Endothelial cell of umbilical vein (primary cell): Measurements from ENCODE around the gene HYAL1. TPM values are rescaled to one million over a fixed set of nuclear protein-coding genes. Genes with fewer than 3 reads are reported as not detected.

Experiments
- BruUV-seq: library from RNA; stranded (reverse); fragments of 400-500 nt; replicated peaks from 2 replicates; lab custom pipeline; 2021; lab: Mats Ljungman, UMichigan
- CTCF ChIA-PET: fragments of 300-600, 350-600 bp; sonication (Branson Sonifier 250); formaldehyde crosslinking; loops from one replicate; lab custom pipeline; 2021; ENCODE audit warnings: antibody characterized with exemption, inconsistent platforms; lab: Charles Lee
- POLR2A ChIA-PET: fragments of 300-600, 350-600 bp; sonication (Branson Sonifier 250); formaldehyde crosslinking; loops from one replicate; lab custom pipeline; 2021; ENCODE audit warnings: antibody characterized with exemption, inconsistent platforms; lab: Charles Lee
- DNase-seq: peaks from one replicate; pipeline ENCODE4 v3.0.0-alpha.2; 2011; ENCODE audit warnings: low read depth, low spot score
- FAIRE-seq: peaks from 2 replicates; lab custom pipeline; 2011; peaks lifted over from hg19 to GRCh38; lab: Jason Lieb, UNC
- H2AFZ ChIP-seq: 2 replicates; pipeline ENCODE4 v1.6.0; 2012; ENCODE audit warnings: low read depth, low read length, control low read depth, inconsistent platforms
- H3K27ac ChIP-seq: 2 replicates; pipeline ENCODE4 v1.5.1; 2011; ENCODE audit warnings: low read depth, mild to moderate bottlenecking, control low read depth, low read length, moderate library complexity; ENCODE audit not compliant: insufficient read depth
- H3K27me3 ChIP-seq, 2 experiments: 2 replicates each; pipeline versions ENCODE4 v1.6.0 to v1.6.1; 2011; ENCODE audit warnings: low read length in 2 of 2, mixed read lengths in 1 of 2; ENCODE audit not compliant: control insufficient read depth in 2 of 2, insufficient read depth in 2 of 2
- H3K36me3 ChIP-seq, 2 experiments: 2 replicates in 1 of 2; 3 replicates in 1 of 2; pipeline ENCODE4 v1.5.1; 2011; ENCODE audit warnings: low read length in 2 of 2, mild to moderate bottlenecking in 1 of 2, moderate library complexity in 1 of 2; ENCODE audit not compliant: control insufficient read depth in 2 of 2, insufficient read depth in 2 of 2; ENCODE audit errors: extremely low read depth in 1 of 2
- H3K4me1 ChIP-seq: 3 replicates; pipeline ENCODE4 v1.5.1; 2011; ENCODE audit warnings: mild to moderate bottlenecking, low read length; ENCODE audit not compliant: control insufficient read depth, insufficient read depth; ENCODE audit errors: extremely low read depth
- H3K4me2 ChIP-seq: 2 replicates; pipeline ENCODE4 v1.6.1; 2011; ENCODE audit warnings: low read length, control low read depth, mixed read lengths; ENCODE audit not compliant: insufficient read depth
- H3K4me3 ChIP-seq, 3 experiments: fragments of 200-600 bp in 1 of 3; sonication (generic), shearing (Covaris generic) in 1 of 3; replicated peaks in 1 of 3; 2 replicates each; pipeline ENCODE4 v1.5.1; 2011 to 2016; ENCODE audit warnings: control low read depth in 3 of 3, low read length in 3 of 3, mild to moderate bottlenecking in 2 of 3, inconsistent platforms in 1 of 3, low read depth in 1 of 3, moderate library complexity in 1 of 3; ENCODE audit not compliant: insufficient read depth in 1 of 3
- H3K79me2 ChIP-seq: 2 replicates; pipeline ENCODE4 v1.6.0; 2012; ENCODE audit warnings: low read length, inconsistent platforms; ENCODE audit not compliant: control insufficient read depth, insufficient read depth
- H3K9ac ChIP-seq: replicated peaks from 2 replicates; pipeline ENCODE3; 2011; ENCODE audit warnings: low read length, control low read depth; ENCODE audit not compliant: insufficient read depth; ENCODE audit errors: extremely low read depth
- H3K9me1 ChIP-seq: replicated peaks from 3 replicates; pipeline ENCODE4 v1.6.0; 2011; ENCODE audit warnings: mild to moderate bottlenecking, low read length; ENCODE audit not compliant: control insufficient read depth, insufficient read depth; ENCODE audit errors: extremely low read depth
- H3K9me3 ChIP-seq: replicated peaks from 2 replicates; pipeline ENCODE4 v1.5.1; 2012; ENCODE audit warnings: low read length, inconsistent platforms; ENCODE audit not compliant: control insufficient read depth, insufficient read depth
- H4K20me1 ChIP-seq: replicated peaks from 2 replicates; pipeline ENCODE3; 2011; ENCODE audit warnings: mild to moderate bottlenecking, low read length; ENCODE audit not compliant: control insufficient read depth, insufficient read depth; ENCODE audit errors: extremely low read depth
- CTCF ChIP-seq, 2 donors: IDR thresholded peaks; 1 replicate in 1 of 2; 2 replicates in 1 of 2; pipeline ENCODE4 v1.5.1; 2011; ENCODE audit warnings: low read length in 2 of 2, mild to moderate bottlenecking in 2 of 2, moderate library complexity in 2 of 2, control low read depth in 1 of 2, inconsistent platforms in 1 of 2, low read depth in 1 of 2; ENCODE audit not compliant: insufficient read depth in 1 of 2; ENCODE audit errors: extremely low read depth in 1 of 2
- EZH2 ChIP-seq: IDR thresholded peaks from 2 replicates; pipeline ENCODE4 v1.6.1; 2012; ENCODE audit warnings: borderline replicate concordance, low read depth, mild to moderate bottlenecking, moderate library complexity, low read length, inconsistent platforms; ENCODE audit not compliant: severe bottlenecking
- GATA2 ChIP-seq: IDR thresholded peaks from 2 replicates; pipeline ENCODE4 v1.7.0; 2011; ENCODE audit warnings: low read depth, mild to moderate bottlenecking, moderate library complexity, mixed read lengths, low read length; ENCODE audit not compliant: insufficient read length, insufficient read depth
- JUN ChIP-seq: IDR thresholded peaks from 2 replicates; pipeline ENCODE4 v1.6.1; 2011; ENCODE audit warnings: borderline replicate concordance, low read depth; ENCODE audit not compliant: insufficient read length, insufficient read depth
- MYC ChIP-seq: IDR thresholded peaks from one replicate; pipeline ENCODE4 v1.6.1; 2011; ENCODE audit warnings: mild to moderate bottlenecking, low read depth, low read length
- POLR2A ChIP-seq: IDR thresholded peaks from 2 replicates; pipeline ENCODE4 v1.6.1; 2012; ENCODE audit warnings: low read depth, mild to moderate bottlenecking, control low read depth, low read length
- POLR2AphosphoS5 ChIP-seq: IDR thresholded peaks from 2 replicates; pipeline ENCODE4 v1.6.1; 2012; ENCODE audit warnings: low read depth, mild to moderate bottlenecking, control low read depth, low read length, moderate library complexity; ENCODE audit not compliant: insufficient read depth
- dilution Hi-C: fragments of 300-500 bp; cut with MboI; formaldehyde crosslinking; loops from one replicate; pipeline ENCODE4 v1.15.0; 2019; ENCODE audit warnings: low sequenced_read_pairs; ENCODE audit not compliant: extremely low pct_ligation_motif_present
- intact Hi-C: fragments of 100-400 bp; cut with micrococcal nuclease; formaldehyde crosslinking; loops from one replicate; pipeline ENCODE4 v1.10.0; 2022
- polyA plus RNA-seq, 4 experiments: library from polyadenylated mRNA; depleted of rRNA in 3 of 4; stranded (reverse) in 3 of 4; unstranded in 1 of 4; fragments of >200 nt; gene quantifications; 2 replicates each; pipeline versions ENCODE4 v1.2.1 to v1.2.3, GENCODE V29; 2011 to 2012; ENCODE audit warnings: missing spikeins in 1 of 4
- total RNA-seq: library from RNA; stranded (reverse); gene quantifications from 2 replicates; pipeline ENCODE4 v1.2.3, GENCODE V29; 2021

The HYAL1 gene
- total and polyA plus RNA-seq, 2 donors (not counting 3 experiments of a cell fraction or from before 2014, with no cell fraction given), result 2.2 to 3.3 TPM

DNA sequence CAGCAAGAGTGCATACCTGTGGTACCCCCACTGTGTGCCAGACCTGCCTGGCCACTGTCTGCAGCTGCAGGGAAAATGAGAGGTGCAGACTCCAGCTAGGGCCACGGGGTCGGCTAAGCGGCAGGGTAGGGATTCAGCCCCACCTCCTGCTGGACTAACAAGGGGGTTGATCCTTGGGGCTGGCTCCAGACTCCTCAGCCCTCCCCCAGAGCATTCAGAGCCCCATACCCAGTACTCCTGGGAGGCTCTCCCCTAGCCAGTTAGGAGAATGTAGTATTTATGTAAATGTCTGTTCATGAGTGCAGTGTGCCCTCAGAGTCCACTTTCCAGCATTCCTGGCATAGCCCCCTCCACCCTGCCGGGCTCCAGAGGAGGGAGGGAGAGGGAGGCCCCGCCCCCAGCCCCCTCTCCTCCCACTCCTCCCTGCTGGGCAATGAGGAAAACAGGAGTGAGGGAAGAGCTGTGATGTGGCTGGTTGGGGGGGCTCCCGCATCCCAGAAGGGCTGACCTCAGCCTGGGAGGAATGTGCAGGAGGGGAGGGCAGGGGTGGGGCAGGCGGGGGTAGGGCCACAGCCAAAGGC lies 38.9 kb downstream of the HYAL1 start:
- TF ChIP-seq GATA2 (no peak), EZH2 (no peak), JUN (no peak), POLR2A (no peak), MYC (no peak), POLR2AphosphoS5 (no peak), CTCF (IDR thresholded peaks at IDR 0.05; ENCODE audit: extremely low read depth in 1 of 2, insufficient read depth in 1 of 2, low read depth in 1 of 2, low read length in 2 of 2) (no peak)
- intact Hi-C loops, result loop anchor here (10.0 kb wide), 1 partner anchor 140 kb away; no protein-coding TSS in a partner anchor
- no TSS peak for BruUV-seq
- H3K4me1 ChIP-seq, result peaks cover 11% of the 10 kb centered on the region
- dilution Hi-C loops, result no loop called here
- H3K4me3 ChIP-seq, result no peak overlapping the region
- H3K27me3 ChIP-seq, result peaks cover 3 to 6% of the 10 kb centered on the region in 2 experiments
- H2AFZ ChIP-seq, result no peak overlapping the region
- H3K9me3 ChIP-seq, result no peaks in the 10 kb centered on the region
- no peak overlapping the region for H3K27ac ChIP-seq
- no peaks in the 10 kb centered on the region for H3K9me1 ChIP-seq
- no peak overlapping the region for H3K9ac ChIP-seq
- no peak overlapping the region for H3K4me2 ChIP-seq
- ChIA-PET POLR2A (interaction anchor here (0.6 to 2.4 kb wide), 2 partner anchors 29 to 69 kb away, joined by 3 to 14 read pairs; partner anchors contain the start of gene GNAI2), CTCF (interaction anchor here (0.8 to 2.3 kb wide), 5 partner anchors 10 to 70 kb away, joined by 3 to 16 read pairs (median 6); no protein-coding TSS in a partner anchor)
- no peaks in the 10 kb centered on the region for H3K36me3 ChIP-seq
- peak; percentile 39 for DNase-seq
- H3K79me2 ChIP-seq, result no peaks in the 10 kb centered on the region
- H4K20me1 ChIP-seq, result no peaks in the 10 kb centered on the region
- no peak for FAIRE-seq
